Measurements from ENCODE around the gene TUBB. TPM values are rescaled to one million over a fixed set of nuclear protein-coding genes. Genes with fewer than 3 reads are reported as not detected.
A peak's percentile ranks its signal among the peaks of the same experiment; 100 is the strongest.

TUBB gene
- 1,000 to 10,000 TPM; 1,126 to 1,457 (median 1,265) TPM for polyA plus RNA-seq (ENCODE audit: insufficient read length in 4 of 4)

DNA sequence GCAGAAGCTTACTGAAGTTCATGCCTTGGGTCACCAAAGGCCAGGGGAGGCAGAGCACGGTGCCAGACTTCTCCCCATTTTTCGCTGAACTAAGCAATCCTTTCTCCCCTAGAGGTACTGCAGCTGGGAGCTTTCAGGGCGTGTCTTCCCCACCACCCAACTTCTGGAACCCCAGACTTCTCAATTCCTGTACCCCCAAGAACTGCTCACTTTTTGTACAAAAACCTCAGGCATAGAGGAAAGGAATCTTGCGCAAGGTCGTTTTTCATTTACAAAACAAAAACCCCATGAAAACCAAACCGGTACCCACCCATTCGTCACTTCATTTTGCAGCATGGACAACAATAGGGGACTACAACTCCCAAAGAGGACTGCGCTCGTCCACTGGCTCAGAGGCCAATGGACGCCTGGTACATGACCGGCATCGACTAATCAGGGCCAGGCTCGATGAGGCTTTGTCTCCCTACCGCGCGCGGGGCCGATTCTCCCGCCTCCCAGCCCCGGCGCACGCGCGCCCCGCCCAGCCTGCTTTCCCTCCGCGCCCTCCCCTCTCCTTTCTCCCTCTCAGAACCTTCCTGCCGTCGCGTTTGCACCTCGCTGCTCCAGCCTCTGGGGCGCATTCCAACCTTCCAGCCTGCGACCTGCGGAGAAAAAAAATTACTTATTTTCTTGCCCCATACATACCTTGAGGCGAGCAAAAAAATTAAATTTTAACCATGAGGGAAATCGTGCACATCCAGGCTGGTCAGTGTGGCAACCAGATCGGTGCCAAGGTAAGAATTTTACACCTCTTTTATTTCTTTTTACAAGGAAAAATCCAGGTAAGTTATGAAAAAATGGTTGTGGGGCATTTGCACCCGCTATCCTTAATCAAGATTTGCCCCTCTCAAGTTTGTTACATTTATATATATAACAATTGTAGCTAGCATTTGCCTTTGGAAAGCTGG is at the start of gene TUBB:
Gene TUBB (plus strand): TSS at position 562 of the 947 bp plus-strand sequence. CDS start 155 bp downstream, at position 717.
- peak; percentile 92 to 95 (median 94) for DNase-seq (ENCODE audit: low read depth in 4 of 4, low spot score in 3 of 4)

DNA sequence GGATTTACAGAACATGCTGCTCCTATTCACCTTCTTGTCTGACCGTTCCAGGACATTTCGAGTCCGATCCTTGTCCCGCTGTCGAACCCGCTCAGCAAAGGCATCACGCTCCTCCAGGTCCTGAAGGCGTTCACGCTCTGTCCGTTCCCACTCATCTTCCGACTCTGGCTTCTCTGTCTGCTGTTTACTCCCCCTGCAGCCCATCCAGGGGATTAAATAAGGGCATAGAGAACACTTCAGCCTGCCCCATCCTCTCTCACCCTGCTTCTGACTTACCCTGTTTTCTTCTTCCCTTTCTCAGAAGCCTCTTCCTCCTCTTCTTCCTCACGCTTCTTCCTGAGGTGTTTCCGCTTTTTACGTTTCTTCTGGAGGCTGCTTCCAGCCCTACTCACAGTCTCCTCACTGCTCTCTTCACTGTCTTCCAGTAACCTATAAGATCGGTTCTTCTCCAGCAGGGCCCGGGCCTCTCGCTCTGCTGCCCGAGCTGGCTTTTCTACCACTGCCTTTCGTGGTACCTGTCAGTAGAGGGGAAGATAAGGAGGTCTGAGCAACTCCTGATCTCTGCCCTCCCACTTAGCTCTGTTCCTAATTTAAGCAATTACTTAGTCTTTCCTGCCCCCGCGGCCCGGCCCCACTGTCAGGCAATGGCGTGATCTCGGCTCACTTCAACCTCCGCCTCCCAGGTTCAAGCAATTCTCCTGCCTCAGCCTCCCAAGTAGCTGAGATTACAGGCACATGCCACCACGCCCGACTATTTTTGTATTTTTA is 49.2 kb upstream of the TUBB start:
- DNase-seq (ENCODE audit: low read depth in 4 of 4, low spot score in 3 of 4) = no peak

DNA sequence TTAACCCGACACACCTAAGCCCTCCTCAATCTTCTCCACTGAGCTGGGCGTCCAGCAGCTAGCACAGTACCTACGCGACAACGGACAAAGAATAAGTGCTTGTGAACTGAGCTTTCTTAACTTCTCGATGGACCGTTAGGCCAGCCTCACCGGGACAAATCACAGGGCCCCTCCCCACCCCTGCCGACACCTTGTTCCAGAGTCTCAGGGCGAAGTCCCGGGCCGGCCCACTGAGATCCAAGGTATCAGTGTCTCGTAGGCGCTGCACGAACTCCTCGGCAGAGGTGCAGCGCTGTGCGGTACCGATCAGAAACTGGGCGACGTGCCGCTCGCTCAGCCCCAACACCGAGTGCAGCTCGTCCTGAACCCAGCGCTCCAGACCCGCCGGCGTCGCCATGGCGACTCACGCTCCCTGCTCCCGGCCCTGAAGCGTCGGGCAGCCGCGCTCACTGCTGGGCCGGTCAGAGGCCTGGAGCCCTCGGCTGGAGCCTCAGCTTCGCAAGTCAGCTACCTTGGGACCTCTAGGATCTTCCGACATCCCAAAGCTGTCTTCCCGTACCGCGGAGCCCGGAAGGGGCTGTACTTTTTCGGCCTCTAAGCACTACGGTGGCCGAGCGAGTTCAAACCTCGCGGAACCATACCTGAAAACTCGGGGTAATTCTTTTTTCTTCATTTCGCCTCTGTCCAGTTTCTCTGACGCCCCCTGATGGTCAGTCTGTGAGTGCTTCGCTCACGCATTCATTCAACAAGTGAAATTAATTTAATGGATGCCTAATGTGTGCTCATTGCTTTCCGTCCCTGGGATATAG is 47.5 kb upstream of the TUBB start, which contains the start of gene DHX16:
Gene DHX16 (minus strand): TSS at position 562 of the 809 bp plus-strand sequence. CDS start 165 bp downstream, at position 397.
- DNase-seq (ENCODE audit: low read depth in 4 of 4, low spot score in 3 of 4) = peak; percentile 92 to 96 (median 96)

DNA sequence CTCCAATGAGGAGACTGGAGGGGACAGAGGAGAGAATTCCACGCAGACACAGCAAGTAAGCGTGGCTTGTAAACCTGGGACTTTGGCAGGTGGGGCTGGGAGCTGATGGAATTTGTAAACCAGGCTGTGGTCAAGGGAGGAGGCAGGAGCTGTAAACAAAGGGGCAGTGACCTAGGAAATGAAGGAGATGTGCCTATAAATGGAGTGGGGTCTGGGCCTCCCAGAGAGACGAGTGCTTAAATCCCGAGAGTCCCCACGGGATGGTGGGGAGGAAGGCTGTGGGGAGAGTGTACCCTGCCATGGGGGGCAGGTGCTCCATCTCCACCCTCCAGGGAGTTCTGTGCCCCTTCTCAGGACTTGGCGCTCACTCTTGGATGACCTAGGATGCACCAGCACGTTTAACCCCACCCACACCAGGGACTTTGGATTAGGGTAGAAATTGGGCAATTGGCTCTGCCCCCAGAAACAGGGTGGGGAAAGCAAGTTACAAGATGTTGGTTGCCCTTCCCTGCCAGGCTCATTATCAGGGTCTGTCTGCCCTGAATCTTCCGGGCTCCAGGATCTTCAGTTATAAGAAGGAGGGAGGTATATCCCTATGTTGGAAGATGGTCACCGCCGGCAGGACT is 43.4 kb upstream of the TUBB start:
- DNase-seq (ENCODE audit: low read depth in 4 of 4, low spot score in 3 of 4) = no peak

DNA sequence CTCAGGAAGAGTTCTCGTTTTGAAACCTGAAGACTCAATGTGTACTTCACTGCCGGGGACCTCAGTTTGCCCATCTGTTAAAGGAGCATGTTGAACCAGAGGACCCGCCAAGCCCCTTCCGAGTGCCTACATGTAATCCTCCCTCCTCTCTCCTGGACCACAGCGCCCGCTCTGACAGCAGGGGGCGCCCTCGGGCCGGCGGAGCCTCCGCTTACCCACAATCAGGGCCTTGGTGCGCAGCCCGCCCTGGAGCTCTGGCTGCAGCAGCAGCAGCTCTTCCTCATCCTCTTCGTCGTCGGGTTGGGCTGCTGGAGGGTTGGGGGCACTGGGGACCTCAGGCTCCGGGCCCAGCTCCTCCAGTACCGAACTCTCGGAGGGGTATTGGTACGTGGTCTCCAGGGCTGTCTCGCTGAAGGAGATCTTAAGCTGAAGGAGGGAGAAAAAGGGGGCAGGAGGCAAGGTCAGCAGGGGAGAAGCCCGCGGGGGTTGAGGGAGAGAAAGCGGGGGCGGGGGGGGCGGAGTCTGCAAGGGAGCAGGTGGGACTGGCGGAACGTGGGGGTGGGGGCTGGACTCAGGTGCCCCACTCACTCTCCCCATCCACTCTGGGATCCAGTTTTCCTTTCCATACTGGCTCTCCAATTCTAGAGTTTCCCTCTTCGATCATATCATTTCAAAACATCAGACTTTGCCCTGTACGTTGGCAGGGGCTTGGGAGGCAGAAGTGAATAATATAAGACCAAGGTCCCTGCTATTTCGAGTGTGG is 41.0 kb upstream of the TUBB start:
- no peak for DNase-seq (ENCODE audit: low read depth in 4 of 4, low spot score in 3 of 4)

DNA sequence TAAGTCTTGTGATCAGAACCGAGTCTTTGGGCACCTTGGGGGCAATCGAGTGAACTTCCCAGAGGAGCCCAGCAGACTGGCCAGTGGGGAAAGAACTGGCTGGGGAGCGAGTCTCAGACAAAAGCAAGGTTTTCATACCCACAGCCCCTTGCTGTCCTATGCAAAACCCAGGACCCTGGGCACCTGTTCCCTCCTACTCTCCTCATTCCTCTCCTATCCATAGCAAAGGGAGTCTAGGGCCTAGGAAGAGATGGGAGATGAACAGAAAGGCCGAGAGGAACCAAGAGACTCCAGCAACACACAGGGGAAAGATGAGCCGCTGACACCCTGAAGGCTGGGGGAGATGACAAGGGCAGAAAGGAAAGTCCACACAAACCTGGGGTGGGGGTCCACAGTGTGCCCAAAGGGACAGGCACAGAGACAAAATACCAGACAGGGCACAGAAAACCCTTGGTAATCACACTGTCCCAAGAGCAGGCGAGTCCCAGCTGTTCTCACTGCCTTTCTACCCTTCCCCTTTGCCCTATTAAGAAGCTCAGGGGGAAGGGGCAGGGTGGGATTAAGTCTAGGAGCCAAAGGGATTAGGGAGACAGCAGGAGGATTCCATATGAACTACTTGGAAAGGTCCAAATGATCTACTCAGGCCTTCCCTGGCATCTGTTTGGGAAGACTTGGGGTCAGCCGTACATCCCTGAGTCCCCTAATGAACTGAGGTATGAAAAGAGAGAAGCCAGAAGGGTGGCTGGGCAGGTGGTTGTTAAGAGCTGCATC is 40.2 kb upstream of the TUBB start:
- DNase-seq (ENCODE audit: low read depth in 4 of 4, low spot score in 3 of 4) = no peak

DNA sequence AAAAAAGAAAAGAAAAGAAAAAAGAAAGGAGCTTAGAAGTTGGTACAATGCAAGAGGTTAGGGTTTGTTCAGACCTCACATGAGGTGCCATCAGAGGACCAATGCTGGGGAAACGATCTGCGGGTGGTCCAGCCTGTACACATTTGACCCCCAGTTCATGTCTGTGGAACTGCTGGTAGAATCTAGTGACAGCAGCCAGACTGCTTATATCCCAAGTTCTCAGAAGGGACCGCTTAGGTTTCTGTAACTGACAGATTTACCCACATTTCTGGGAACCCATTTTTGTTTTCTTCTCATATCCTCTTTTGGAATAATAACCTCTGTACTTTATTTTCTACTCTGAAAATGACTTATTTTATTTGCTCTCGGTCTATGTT is 38.4 kb upstream of the TUBB start:
- no peak for DNase-seq (ENCODE audit: low read depth in 4 of 4, low spot score in 3 of 4)

DNA sequence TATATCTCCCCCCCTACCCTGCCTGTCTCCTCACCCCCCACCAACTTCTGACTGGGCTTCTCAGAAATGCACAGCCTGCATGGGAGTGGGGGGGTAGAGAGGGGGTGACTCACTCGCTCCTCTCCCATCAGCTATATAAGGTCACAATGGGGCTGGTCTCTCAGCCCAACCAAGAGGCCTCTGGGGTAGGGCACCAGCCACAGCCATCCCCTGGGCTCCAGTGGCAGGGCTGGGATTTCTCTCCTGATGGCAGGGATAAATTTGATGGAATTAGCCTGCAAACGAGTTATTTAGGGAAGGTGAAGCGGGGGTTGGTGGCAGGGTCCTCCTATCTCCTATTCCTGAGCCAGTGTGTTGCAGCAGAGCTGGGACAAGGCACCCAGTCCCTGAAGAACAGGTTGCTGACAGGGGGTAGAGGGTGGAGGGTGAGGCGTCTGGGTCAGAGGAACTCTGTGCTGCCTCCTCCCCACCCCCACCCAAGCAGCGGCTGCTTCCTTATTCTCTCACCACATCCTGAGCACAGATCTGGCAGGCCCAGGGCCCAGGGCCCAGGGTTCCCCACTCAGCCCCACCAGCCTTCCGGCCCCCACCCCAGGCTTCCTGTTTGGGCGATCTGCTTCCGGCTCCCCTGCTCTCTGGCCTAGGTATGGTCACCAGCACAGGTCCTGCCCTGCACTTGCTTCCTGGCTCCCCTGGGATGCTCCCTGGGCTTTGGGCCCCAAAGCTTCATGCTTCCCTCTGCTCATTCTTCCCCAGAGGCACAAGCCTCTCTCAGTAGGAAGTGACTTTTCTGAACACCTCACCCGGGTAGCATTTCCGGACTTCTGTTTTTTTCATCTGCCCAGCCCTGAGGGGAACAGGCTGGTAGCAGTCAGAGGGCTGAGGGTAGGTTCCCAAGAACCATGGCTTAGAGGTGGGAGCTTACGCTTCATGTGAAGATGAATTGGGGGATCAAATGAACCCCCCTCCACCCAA is 37.7 kb upstream of the TUBB start:
- no peak for DNase-seq (ENCODE audit: low read depth in 4 of 4, low spot score in 3 of 4)

DNA sequence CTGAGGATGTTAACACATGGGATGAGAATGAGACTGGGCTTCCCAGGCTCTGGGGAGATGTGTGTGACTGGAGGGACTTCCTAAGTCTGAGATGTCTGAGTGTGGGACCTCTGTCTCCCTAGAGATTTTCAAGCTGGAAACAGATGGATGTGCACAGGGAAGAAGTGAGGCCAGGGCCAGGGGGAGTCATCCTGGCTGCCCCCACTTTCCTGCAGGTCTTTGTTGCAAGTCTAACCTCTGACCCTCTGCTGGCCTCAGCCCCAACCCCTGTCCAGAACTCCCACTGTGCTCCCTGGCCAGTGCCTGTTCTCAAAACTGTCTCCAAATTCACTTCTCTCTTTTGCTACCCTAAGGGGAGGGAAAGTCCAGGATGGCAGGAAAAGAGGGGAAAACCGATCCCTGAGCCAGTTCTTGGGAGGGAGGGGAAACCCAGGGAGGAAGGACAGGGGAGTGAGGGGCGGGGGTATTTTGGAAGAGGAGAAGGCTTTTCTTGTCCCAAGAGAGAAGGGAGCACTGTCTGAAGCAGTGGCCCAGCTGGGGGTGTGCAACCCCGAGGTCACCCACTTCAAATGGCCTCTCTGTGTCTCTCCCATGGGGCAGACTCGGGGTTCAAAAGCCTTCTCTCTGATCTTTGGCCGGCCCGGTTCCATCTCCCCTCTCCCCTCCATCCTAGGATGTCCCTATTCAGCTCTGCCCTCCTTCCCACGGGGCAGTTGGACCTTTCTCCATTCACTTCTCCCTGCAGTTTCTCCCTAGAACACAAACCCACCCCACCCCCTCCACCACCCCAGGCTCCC is 36.8 kb upstream of the TUBB start:
- no peak for DNase-seq (ENCODE audit: low read depth in 4 of 4, low spot score in 3 of 4)

DNA sequence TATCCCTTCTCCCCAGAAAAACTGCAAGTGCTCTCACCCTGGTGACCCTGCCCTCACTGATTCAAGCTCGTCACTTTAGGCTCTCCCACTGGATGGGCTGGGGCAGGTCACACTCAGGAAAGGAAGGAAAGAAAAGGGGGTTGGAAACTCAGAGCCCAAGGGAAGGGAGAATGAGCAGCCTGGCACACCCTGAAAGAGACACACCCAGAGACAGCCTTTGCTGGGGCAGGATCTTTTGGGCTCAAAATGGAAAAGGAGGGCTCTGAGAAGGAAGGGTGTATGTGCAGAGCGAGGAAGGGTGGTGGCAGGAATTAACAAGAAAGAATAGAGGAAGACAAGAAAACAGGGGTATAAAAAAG is 36.2 kb upstream of the TUBB start:
- DNase-seq (ENCODE audit: low read depth in 4 of 4, low spot score in 3 of 4) = no peak

DNA sequence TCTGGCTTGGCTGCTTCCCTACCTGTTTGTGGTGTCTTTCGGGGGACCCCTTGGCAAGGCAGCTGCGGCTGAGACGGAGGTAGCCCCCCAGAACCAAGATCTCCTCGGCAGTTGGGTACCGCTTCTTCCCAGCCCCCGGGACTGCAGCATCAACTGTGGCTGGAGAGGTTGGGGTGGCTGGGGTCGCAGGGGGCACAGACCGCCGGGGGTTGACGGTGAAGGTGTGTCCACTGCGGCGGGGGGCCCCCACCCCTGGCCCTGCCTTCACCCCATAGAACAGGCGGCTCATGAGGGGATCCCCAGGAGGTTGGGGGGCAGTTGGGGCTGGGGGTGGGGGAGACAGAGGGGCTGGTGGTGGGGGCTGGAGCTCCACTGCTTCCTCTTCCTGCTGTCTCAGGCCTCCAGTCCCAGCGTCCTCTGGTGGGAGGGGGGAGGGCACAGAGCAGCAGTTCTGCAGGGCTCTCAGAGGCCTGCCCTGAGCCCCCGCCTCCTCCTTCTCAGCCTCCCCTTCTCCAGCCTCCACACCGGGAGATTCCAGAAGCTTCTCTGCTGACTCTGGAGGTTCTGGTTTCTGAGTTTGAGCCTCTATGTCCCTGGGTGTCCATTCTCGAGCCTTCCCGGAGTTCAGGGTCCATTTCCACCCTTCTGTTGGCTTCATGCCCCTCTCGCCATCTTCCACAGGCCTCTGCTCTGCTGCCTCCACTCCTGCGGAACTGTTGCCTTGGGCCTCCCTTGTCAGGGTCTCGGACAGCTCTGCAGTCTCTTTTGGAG is 35.6 kb upstream of the TUBB start:
- no peak for DNase-seq (ENCODE audit: low read depth in 4 of 4, low spot score in 3 of 4)

DNA sequence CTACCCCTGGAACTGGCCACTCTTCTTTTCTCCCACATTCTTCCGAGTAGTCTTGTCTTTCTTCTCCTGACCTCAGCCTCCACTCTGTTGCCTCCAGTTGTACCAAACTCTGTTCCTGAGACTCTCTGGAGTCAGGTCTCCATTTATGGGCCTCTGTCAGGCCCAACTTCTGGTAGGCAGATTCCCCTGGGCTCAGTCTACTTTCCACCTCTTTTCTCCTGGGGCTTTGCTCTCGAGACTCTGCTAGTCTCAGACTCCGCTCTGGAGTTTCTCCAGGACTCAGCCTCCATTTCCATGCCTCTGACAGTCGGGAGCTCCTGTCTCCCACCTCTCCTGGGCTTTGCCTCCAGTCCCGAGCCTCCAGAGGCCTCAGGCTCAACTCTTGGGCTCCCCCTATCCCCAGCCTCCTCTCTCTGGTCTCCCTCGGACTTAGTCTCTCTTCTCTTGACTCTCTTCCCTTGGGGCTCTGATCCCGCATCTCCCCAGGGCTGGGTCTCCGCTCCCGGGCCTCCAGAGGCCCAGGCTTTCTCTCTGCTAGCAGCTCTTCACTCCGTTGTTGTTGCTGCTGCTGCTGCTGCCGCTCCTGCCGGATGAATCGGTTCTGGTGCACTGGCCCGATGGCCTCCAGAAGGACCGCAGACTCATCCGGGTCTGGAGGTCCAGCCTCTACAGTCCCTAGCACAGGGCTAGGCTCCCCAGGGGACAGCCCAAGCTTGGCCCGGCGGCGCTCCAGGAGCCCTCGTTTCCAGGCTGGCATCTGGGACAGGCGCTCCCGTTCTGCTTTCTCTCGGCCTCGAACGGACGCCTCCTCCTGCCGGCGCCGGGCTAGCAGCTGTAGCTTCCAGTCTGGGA is 34.8 kb upstream of the TUBB start:
- no peak for DNase-seq (ENCODE audit: low read depth in 4 of 4, low spot score in 3 of 4)

DNA sequence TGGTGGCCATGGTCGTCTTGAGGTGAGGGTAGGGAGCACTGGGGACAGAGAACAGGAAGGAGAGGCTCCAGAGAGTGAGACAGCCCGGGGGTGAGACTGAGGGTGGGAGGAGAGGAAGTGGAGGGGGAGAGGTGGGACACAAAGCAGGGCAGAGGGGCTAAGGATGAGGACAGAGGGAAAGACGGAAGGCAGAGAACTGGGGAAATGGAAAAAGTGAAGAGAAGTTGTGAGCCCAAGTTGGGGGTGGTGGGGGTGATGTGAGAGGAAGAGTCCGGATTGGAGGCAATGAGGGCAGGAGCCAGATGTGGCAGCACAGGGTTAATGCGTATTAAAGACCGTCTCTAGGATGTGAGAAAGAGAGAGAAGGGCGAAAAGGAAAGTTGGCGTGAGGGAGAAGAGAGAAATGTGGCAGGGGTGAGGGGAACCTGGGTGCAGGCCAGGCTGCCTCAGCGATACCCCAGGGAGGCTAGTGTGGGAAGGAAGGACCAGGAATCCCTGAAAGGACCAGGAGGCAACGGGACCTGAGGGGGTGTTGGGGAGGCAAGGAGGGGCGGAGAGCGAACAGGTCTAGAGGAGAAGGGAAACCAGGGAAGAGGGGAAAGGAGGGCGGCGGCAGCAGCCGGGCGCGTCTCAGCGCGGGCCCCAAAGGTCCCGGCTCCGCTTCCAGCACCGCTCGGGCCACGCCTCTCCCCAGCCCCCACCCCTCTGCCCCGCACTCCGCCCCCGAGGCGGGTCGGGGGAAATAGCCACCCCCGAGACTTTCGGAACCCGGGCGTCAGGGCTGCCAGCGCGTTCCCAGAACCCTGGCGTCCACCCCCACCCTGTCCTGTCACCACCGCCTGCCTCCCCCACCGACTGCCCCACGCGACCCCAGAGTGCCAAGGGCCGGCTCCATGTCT is 33.9 kb upstream of the TUBB start, which contains the start of gene PPP1R18:
Gene PPP1R18 (minus strand): TSS at position 637 of the 899 bp plus-strand sequence. CDS start 627 bp downstream, at position 10.
- no peak for DNase-seq (ENCODE audit: low read depth in 4 of 4, low spot score in 3 of 4)

Data from left renal pelvis (tissue), 4 donors.